WTC11 (cell line): ENCODE measurements around the gene BRI3. TPM values are rescaled to one million over a fixed set of nuclear protein-coding genes. Genes with fewer than 3 reads are reported as not detected.

ENCODE experiments used
- ATAC-seq: fragments of 200-7000 bp; cut with Tn5 transposase; 2 replicates; pipeline ENCODE4 v1.10.0; 2021; ENCODE audit warnings: mild to moderate bottlenecking, moderate library complexity
- CTCF ChIA-PET: fragments of 300-600 bp; sonication (Branson Sonifier 250); formaldehyde crosslinking; loops from one replicate; lab custom pipeline; 2021; ENCODE audit warnings: antibody characterized with exemption; lab: Charles Lee
- POLR2A ChIA-PET: fragments of 350-600 bp; sonication (Branson Sonifier 250); formaldehyde crosslinking; loops from one replicate; lab custom pipeline; 2021; ENCODE audit warnings: antibody characterized with exemption; lab: Charles Lee
- DNase-seq: peaks from one replicate; pipeline ENCODE4 v3.0.0; 2021; ENCODE audit warnings: low spot score
- H3K27ac Mint-ChIP-seq: 2 replicates; pipeline ENCODE4 v1.8.0; 2021; ENCODE audit warnings: mixed read lengths
- H3K27me3 Mint-ChIP-seq: 2 replicates; pipeline ENCODE4 v1.8.0; 2021; ENCODE audit warnings: low read depth, mild to moderate bottlenecking, moderate library complexity, mixed read lengths
- H3K36me3 Mint-ChIP-seq: 2 replicates; pipeline ENCODE4 v1.8.0; 2021; ENCODE audit warnings: mixed read lengths
- H3K4me1 Mint-ChIP-seq: 2 replicates; pipeline ENCODE4 v1.8.0; 2022; ENCODE audit warnings: mixed read lengths
- H3K4me3 Mint-ChIP-seq: 2 replicates; pipeline ENCODE4 v1.8.0; 2021; ENCODE audit warnings: mild to moderate bottlenecking, moderate library complexity, mixed read lengths
- H3K9me3 Mint-ChIP-seq: 2 replicates; pipeline ENCODE4 v1.8.0; 2021; ENCODE audit warnings: mixed read lengths
- E2F1 ChIP-seq: sonication (generic); formaldehyde crosslinking; IDR thresholded peaks from 2 replicates; pipeline ENCODE4 v1.8.0; 2022; ENCODE audit warnings: mild to moderate bottlenecking, missing genetic modification reagents
- ESRRA ChIP-seq: sonication (generic); formaldehyde crosslinking; IDR thresholded peaks from 2 replicates; pipeline ENCODE4 v1.8.1; 2022; ENCODE audit warnings: mild to moderate bottlenecking, missing genetic modification reagents, borderline replicate concordance
- IRF2 ChIP-seq: sonication (generic); formaldehyde crosslinking; IDR thresholded peaks from 2 replicates; pipeline ENCODE4 v1.8.0; 2022; ENCODE audit warnings: low read depth, missing genetic modification reagents, borderline replicate concordance
- MYBL2 ChIP-seq: sonication (generic); formaldehyde crosslinking; IDR thresholded peaks from 2 replicates; pipeline ENCODE4 v1.8.1; 2023; ENCODE audit warnings: mild to moderate bottlenecking, moderate library complexity, missing genetic modification reagents
- NR1H2 ChIP-seq: sonication (generic); formaldehyde crosslinking; IDR thresholded peaks from 2 replicates; pipeline ENCODE4 v1.9.0; 2021; ENCODE audit warnings: mild to moderate bottlenecking, moderate library complexity, missing genetic modification reagents
- NR2C2 ChIP-seq: sonication (generic); formaldehyde crosslinking; IDR thresholded peaks from 2 replicates; pipeline ENCODE4 v1.8.0; 2022; ENCODE audit warnings: mild to moderate bottlenecking, missing genetic modification reagents
- PREB ChIP-seq: sonication (generic); formaldehyde crosslinking; IDR thresholded peaks from 2 replicates; pipeline ENCODE4 v1.8.1; 2022; ENCODE audit warnings: mild to moderate bottlenecking, missing genetic modification reagents, moderate library complexity, borderline replicate concordance
- RELA ChIP-seq: sonication (generic); formaldehyde crosslinking; IDR thresholded peaks from 2 replicates; pipeline ENCODE4 v1.8.1; 2022; ENCODE audit warnings: missing genetic modification reagents, mild to moderate bottlenecking, borderline replicate concordance
- TCF7 ChIP-seq: sonication (generic); formaldehyde crosslinking; IDR thresholded peaks from 2 replicates; pipeline ENCODE4 v1.8.0; 2022; ENCODE audit warnings: mild to moderate bottlenecking, low read depth, missing genetic modification reagents, moderate library complexity
- TEAD1 ChIP-seq: sonication (generic); formaldehyde crosslinking; IDR thresholded peaks from 2 replicates; pipeline ENCODE4 v1.8.0; 2022; ENCODE audit warnings: mild to moderate bottlenecking, missing genetic modification reagents
- ZBTB21 ChIP-seq: sonication (generic); formaldehyde crosslinking; IDR thresholded peaks from 2 replicates; pipeline ENCODE4 v1.8.1; 2023; ENCODE audit warnings: mild to moderate bottlenecking, missing genetic modification reagents, borderline replicate concordance
- ZNF219 ChIP-seq: sonication (generic); formaldehyde crosslinking; IDR thresholded peaks from 2 replicates; pipeline ENCODE4 v1.8.0; 2023; ENCODE audit warnings: missing genetic modification reagents, mild to moderate bottlenecking, borderline replicate concordance
- ZNF232 ChIP-seq: sonication (generic); formaldehyde crosslinking; IDR thresholded peaks from 2 replicates; pipeline ENCODE4 v1.8.0; 2022; ENCODE audit warnings: mild to moderate bottlenecking, missing genetic modification reagents
- ZNF317 ChIP-seq: sonication (generic); formaldehyde crosslinking; IDR thresholded peaks from 2 replicates; pipeline ENCODE4 v1.8.1; 2023; ENCODE audit warnings: low read depth, mild to moderate bottlenecking, moderate library complexity, missing genetic modification reagents, borderline replicate concordance
- ZNF396 ChIP-seq: fragments of 250-450 bp; sonication (Bioruptor Pico); IDR thresholded peaks from 2 replicates; pipeline ENCODE4 v1.8.0; 2021; ENCODE audit warnings: mild to moderate bottlenecking, moderate library complexity, borderline replicate concordance
- ZNF423 ChIP-seq: fragments of 250-450 bp; sonication (Bioruptor Pico); IDR thresholded peaks from 2 replicates; pipeline ENCODE4 v2.1.2; 2022; ENCODE audit warnings: mild to moderate bottlenecking, moderate library complexity
- total RNA-seq: library from RNA; stranded (reverse); gene quantifications from 3 replicates; pipeline ENCODE4 v1.2.3, GENCODE V29; 2021
- TF ChIP-seq, protein P1 (sequence below): sonication (generic); formaldehyde crosslinking; IDR thresholded peaks from 2 replicates; pipeline ENCODE4 v1.8.0; 2023; ENCODE audit warnings: missing genetic modification reagents
- TF ChIP-seq, protein P2 (sequence below): fragments of 250-450 bp; sonication (Bioruptor Pico); IDR thresholded peaks from 2 replicates; pipeline ENCODE4 v1.9.0; 2021; ENCODE audit warnings: mild to moderate bottlenecking, borderline replicate concordance
- TF ChIP-seq, protein P3 (sequence below): sonication (generic); formaldehyde crosslinking; IDR thresholded peaks from 2 replicates; pipeline ENCODE4 v1.8.1; 2023; ENCODE audit warnings: mild to moderate bottlenecking, missing genetic modification reagents, borderline replicate concordance

Gene BRI3
- total RNA-seq, 1 experiment from 2014 or later = 112 TPM

DNA sequence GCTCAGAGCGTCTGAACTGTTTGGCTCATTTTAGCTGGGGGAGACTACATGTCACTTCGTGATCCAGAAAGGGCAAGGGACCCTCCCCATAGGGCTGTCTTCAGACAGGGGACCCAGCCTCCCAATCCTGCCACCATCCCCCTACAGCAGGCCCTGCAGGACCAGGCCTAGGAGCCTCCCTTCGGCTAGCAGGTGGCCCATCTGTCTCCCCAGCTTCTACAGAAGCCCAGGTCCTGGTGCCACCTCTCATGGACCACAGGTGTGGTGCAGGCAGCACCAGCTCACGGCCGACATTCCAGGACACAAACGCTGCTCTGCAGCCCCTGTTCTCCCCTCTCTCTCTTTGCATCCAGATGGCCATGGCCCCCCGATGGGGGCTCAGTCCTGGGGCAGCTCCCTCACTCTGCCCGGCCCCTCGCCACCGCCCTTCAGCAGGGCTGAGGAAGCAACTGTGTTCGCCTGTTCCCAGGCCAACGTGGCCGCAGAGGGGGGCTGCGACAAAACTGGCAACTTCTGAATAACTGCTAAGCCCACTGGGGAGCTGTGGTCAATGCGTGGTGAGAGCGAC is 39.7 kb upstream of the BRI3 start (continued):
- TF ChIP-seq E2F1 (CRISPR knock-in tag) = no peak

- H3K27me3 Mint-ChIP-seq = no peaks in the 10 kb centered on the region
- no peaks in the 10 kb centered on the region for H3K4me1 Mint-ChIP-seq
- no peaks in the 10 kb centered on the region for H3K9me3 Mint-ChIP-seq
- H3K27ac Mint-ChIP-seq = no peak overlapping the region
- ChIA-PET POLR2A (no interaction called here), CTCF (interaction anchor here (0.6 kb wide), 1 partner anchor 100 kb away, joined by 3 read pairs; no protein-coding TSS in a partner anchor)
- no peaks in the 10 kb centered on the region for H3K36me3 Mint-ChIP-seq
- ATAC-seq = no peak
- TF ChIP-seq ZNF317 (CRISPR knock-in tag) = no peak
- no peak for TF ChIP-seq TCF7 (CRISPR knock-in tag)
- TF ChIP-seq, protein P1, sequence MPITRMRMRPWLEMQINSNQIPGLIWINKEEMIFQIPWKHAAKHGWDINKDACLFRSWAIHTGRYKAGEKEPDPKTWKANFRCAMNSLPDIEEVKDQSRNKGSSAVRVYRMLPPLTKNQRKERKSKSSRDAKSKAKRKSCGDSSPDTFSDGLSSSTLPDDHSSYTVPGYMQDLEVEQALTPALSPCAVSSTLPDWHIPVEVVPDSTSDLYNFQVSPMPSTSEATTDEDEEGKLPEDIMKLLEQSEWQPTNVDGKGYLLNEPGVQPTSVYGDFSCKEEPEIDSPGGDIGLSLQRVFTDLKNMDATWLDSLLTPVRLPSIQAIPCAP (CRISPR knock-in tag) = no peak
- TF ChIP-seq TEAD1 (CRISPR knock-in tag) = no peak
- no peak for TF ChIP-seq ZNF423
- no peak for TF ChIP-seq ZBTB21 (CRISPR knock-in tag)
- no peak overlapping the region for H3K4me3 Mint-ChIP-seq
- DNase-seq = no peak
These were observed 39.1 kb upstream of the BRI3 start for GRCh38 chr7:98242342-98242741.

DNA sequence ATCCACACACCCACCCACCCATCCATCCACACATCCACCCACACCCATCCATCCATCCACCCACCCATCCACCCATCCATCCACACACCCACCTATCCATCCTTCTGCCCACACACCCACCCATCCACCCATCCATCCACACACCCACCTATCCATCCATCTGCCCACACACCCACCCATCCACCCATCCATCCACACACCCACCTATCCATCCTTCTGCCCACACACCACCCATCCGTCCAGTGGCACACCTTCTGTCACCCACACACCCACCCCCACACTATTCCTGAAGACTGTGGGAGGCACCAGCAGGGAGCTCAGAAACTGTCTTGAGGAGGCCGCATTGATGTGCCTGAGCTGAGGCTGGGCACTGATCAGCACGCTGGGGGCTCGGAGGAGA is 38.6 kb upstream of the BRI3 start:
- Mint-ChIP-seq H3K27me3 (no peaks in the 10 kb centered on the region), H3K27ac (no peak overlapping the region), H3K4me1 (no peaks in the 10 kb centered on the region), H3K4me3 (no peak overlapping the region), H3K9me3 (no peaks in the 10 kb centered on the region), H3K36me3 (no peaks in the 10 kb centered on the region; the same call in 1 of the 2 replicates)
- DNase-seq (no peak), ATAC-seq (no peak)
- ChIA-PET CTCF (no interaction called here), POLR2A (no interaction called here)
- TF ChIP-seq, protein P2, sequence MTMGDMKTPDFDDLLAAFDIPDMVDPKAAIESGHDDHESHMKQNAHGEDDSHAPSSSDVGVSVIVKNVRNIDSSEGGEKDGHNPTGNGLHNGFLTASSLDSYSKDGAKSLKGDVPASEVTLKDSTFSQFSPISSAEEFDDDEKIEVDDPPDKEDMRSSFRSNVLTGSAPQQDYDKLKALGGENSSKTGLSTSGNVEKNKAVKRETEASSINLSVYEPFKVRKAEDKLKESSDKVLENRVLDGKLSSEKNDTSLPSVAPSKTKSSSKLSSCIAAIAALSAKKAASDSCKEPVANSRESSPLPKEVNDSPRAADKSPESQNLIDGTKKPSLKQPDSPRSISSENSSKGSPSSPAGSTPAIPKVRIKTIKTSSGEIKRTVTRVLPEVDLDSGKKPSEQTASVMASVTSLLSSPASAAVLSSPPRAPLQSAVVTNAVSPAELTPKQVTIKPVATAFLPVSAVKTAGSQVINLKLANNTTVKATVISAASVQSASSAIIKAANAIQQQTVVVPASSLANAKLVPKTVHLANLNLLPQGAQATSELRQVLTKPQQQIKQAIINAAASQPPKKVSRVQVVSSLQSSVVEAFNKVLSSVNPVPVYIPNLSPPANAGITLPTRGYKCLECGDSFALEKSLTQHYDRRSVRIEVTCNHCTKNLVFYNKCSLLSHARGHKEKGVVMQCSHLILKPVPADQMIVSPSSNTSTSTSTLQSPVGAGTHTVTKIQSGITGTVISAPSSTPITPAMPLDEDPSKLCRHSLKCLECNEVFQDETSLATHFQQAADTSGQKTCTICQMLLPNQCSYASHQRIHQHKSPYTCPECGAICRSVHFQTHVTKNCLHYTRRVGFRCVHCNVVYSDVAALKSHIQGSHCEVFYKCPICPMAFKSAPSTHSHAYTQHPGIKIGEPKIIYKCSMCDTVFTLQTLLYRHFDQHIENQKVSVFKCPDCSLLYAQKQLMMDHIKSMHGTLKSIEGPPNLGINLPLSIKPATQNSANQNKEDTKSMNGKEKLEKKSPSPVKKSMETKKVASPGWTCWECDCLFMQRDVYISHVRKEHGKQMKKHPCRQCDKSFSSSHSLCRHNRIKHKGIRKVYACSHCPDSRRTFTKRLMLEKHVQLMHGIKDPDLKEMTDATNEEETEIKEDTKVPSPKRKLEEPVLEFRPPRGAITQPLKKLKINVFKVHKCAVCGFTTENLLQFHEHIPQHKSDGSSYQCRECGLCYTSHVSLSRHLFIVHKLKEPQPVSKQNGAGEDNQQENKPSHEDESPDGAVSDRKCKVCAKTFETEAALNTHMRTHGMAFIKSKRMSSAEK = no peak
- TF ChIP-seq NR2C2 (CRISPR knock-in tag) (no peak), ZNF219 (CRISPR knock-in tag) (no peak), ZNF232 (no peak), RELA (CRISPR knock-in tag) (no peak), ZNF396 (CRISPR knock-in tag) (no peak), ESRRA (CRISPR knock-in tag) (no peak), IRF2 (CRISPR knock-in tag) (no peak), PREB (CRISPR knock-in tag) (no peak), ZBTB21 (CRISPR knock-in tag) (no peak), NR1H2 (CRISPR knock-in tag) (no peak), MYBL2 (no peak)
- TF ChIP-seq, protein P3, sequence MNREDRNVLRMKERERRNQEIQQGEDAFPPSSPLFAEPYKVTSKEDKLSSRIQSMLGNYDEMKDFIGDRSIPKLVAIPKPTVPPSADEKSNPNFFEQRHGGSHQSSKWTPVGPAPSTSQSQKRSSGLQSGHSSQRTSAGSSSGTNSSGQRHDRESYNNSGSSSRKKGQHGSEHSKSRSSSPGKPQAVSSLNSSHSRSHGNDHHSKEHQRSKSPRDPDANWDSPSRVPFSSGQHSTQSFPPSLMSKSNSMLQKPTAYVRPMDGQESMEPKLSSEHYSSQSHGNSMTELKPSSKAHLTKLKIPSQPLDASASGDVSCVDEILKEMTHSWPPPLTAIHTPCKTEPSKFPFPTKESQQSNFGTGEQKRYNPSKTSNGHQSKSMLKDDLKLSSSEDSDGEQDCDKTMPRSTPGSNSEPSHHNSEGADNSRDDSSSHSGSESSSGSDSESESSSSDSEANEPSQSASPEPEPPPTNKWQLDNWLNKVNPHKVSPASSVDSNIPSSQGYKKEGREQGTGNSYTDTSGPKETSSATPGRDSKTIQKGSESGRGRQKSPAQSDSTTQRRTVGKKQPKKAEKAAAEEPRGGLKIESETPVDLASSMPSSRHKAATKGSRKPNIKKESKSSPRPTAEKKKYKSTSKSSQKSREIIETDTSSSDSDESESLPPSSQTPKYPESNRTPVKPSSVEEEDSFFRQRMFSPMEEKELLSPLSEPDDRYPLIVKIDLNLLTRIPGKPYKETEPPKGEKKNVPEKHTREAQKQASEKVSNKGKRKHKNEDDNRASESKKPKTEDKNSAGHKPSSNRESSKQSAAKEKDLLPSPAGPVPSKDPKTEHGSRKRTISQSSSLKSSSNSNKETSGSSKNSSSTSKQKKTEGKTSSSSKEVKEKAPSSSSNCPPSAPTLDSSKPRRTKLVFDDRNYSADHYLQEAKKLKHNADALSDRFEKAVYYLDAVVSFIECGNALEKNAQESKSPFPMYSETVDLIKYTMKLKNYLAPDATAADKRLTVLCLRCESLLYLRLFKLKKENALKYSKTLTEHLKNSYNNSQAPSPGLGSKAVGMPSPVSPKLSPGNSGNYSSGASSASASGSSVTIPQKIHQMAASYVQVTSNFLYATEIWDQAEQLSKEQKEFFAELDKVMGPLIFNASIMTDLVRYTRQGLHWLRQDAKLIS (CRISPR knock-in tag) = no peak
